Prostate gland (tissue), 2 donors: ENCODE results near the gene ELOVL5. TPM values are rescaled to one million over a fixed set of nuclear protein-coding genes. Genes with fewer than 3 reads are reported as not detected.

Source experiments
- DNase-seq: peaks from one replicate; pipeline ENCODE4 v3.0.0-alpha.2; 2019; ENCODE audit warnings: low spot score
- H3K27ac ChIP-seq, 2 donors: fragments of 200-600 bp; sonication (generic); 2 replicates each; pipeline ENCODE4 v1.5.1; 2017 to 2019
- H3K27me3 ChIP-seq: fragments of 200-600 bp; sonication (generic); replicated peaks from 2 replicates; pipeline ENCODE4 v1.5.1; 2019; ENCODE audit not compliant: insufficient read depth
- H3K36me3 ChIP-seq, 2 donors: fragments of 200-600 bp; sonication (generic); 1 replicate in 1 of 2; 2 replicates in 1 of 2; pipeline versions ENCODE4 v1.5.1 to v1.8.1; 2017 to 2019
- H3K4me1 ChIP-seq: fragments of 200-600 bp; sonication (generic); replicated peaks from 2 replicates; pipeline ENCODE4 v1.5.1; 2019
- H3K4me3 ChIP-seq, 2 donors: fragments of 200-600 bp; sonication (generic); 2 replicates each; pipeline ENCODE4 v1.5.1; 2017 to 2019
- H3K9me3 ChIP-seq: fragments of 200-600 bp; sonication (generic); 2 replicates; pipeline ENCODE4 v1.5.1; 2017
- CTCF ChIP-seq, 4 experiments: fragments of 200-600 bp in 2 of 4; fragments of 450-650 bp in 2 of 4; sonication (generic) in 2 of 4; IDR thresholded peaks; 1 replicate in 3 of 4; 2 replicates in 1 of 4; pipeline ENCODE4 v1.5.1; 2016 to 2019; ENCODE audit warnings: antibody characterized with exemption in 4 of 4, mild to moderate bottlenecking in 2 of 4, moderate library complexity in 2 of 4
- POLR2A ChIP-seq: fragments of 450-650 bp; IDR thresholded peaks from one replicate; pipeline ENCODE4 v1.6.1; 2016; ENCODE audit warnings: antibody characterized with exemption, mild to moderate bottlenecking
- POLR2AphosphoS5 ChIP-seq: sonication (generic); formaldehyde crosslinking; IDR thresholded peaks from one replicate; pipeline ENCODE4 v1.6.1; 2017; ENCODE audit warnings: antibody characterized with exemption
- WGBS: methylation state at CpG from one replicate; pipeline ENCODE4 v1.1.5; 2018; 5-methylcytosine and 5-hydroxymethylcytosine counted together
- intact Hi-C: fragments of 100-400 bp; cut with DNase I; formaldehyde crosslinking; loops from one replicate; pipeline ENCODE4 v1.14.2; 2022
- total RNA-seq, 2 donors: library from RNA; depleted of rRNA; stranded (reverse); fragments of >200 nt; gene quantifications; one replicate each; pipeline ENCODE4 v1.1.0, GENCODE V29; 2016

Gene ELOVL5
- total RNA-seq, 2 donors from 2014 or later = 193 to 353 TPM

GRCh38 chr6:53263917-53264316 lies 84.8 kb downstream of the ELOVL5 start:
- WGBS = 74% methylated on average over 2 of the region's 2 CpGs
- intact Hi-C loops = no loop called here
- Histone ChIP-seq H3K4me3 (no peak overlapping the region), H3K4me1 (no peaks in the 10 kb centered on the region), H3K9me3 (no peaks in the 10 kb centered on the region), H3K27me3 (no peaks in the 10 kb centered on the region), H3K36me3 (peaks cover 0 to 4% of the 10 kb centered on the region in 2 donors), H3K27ac (no peak overlapping the region)
- DNase-seq = no peak
- no peak for TF ChIP-seq POLR2AphosphoS5
- no peak for TF ChIP-seq POLR2A
- no peak for TF ChIP-seq CTCF (IDR thresholded peaks at IDR 0.05)

GRCh38 chr6:53259860-53260580 lies 88.7 kb downstream of the ELOVL5 start:
- intact Hi-C loops = no loop called here
- WGBS = 82% methylated on average over 11 of the region's 11 CpGs
- Histone ChIP-seq H3K27me3 (no peaks in the 10 kb centered on the region), H3K9me3 (no peaks in the 10 kb centered on the region), H3K4me3 (no peak overlapping the region), H3K4me1 (no peaks in the 10 kb centered on the region), H3K27ac (no peak overlapping the region), H3K36me3 (peaks cover 0 to 4% of the 10 kb centered on the region in 2 donors)
- no peak for DNase-seq
- TF ChIP-seq POLR2AphosphoS5 = no peak
- no peak for TF ChIP-seq CTCF (IDR thresholded peaks at IDR 0.05)
- no peak for TF ChIP-seq POLR2A

- H3K27ac ChIP-seq = no peak overlapping the region
- intact Hi-C loops = no loop called here
- 88% methylated on average over 5 of the region's 5 CpGs for WGBS
- H3K9me3 ChIP-seq = no peaks in the 10 kb centered on the region
- peaks cover 0 to 4% of the 10 kb centered on the region in 2 donors for H3K36me3 ChIP-seq
- H3K4me3 ChIP-seq = no peak overlapping the region
- DNase-seq = no peak
- no peaks in the 10 kb centered on the region for H3K27me3 ChIP-seq
- no peaks in the 10 kb centered on the region for H3K4me1 ChIP-seq
- TF ChIP-seq POLR2AphosphoS5 = no peak
- TF ChIP-seq CTCF (IDR thresholded peaks at IDR 0.05) = no peak
- no peak for TF ChIP-seq POLR2A
These were observed 90.0 kb downstream of the ELOVL5 start for GRCh38 chr6:53258774-53259155.

GRCh38 chr6:53258076-53258773 lies 90.5 kb downstream of the ELOVL5 start:
- no peak overlapping the region for H3K4me3 ChIP-seq
- H3K27ac ChIP-seq = no peak overlapping the region
- 95% methylated on average over 2 of the region's 2 CpGs for WGBS
- peaks cover 0 to 4% of the 10 kb centered on the region in 2 donors for H3K36me3 ChIP-seq
- no peak for TF ChIP-seq CTCF (IDR thresholded peaks at IDR 0.05)
- no peak for TF ChIP-seq POLR2AphosphoS5
- TF ChIP-seq POLR2A = no peak
- intact Hi-C loops = no loop called here
- no peaks in the 10 kb centered on the region for H3K4me1 ChIP-seq
- no peak for DNase-seq
- no peaks in the 10 kb centered on the region for H3K9me3 ChIP-seq
- no peaks in the 10 kb centered on the region for H3K27me3 ChIP-seq
